Type B pancreatic cell (in vitro differentiated cells): Measurements from ENCODE around the gene GMCL1. TPM values are rescaled to one million over a fixed set of nuclear protein-coding genes. Genes with fewer than 3 reads are reported as not detected.
"Not testable (repeated sequence)": the region's sequence is repeated elsewhere in the genome, so short reads cannot be mapped to it uniquely, and the experiment has no call there.

Experiments
- DNase-seq: peaks from one replicate; pipeline ENCODE4 v3.0.0; 2021; ENCODE audit warnings: mixed read lengths; ENCODE audit not compliant: unreplicated experiment; ENCODE audit errors: extremely low spot score
- H3K27ac Mint-ChIP-seq: 2 replicates; pipeline ENCODE4 v1.8.0; 2021; ENCODE audit warnings: mild to moderate bottlenecking, mixed read lengths
- H3K27me3 Mint-ChIP-seq: 2 replicates; pipeline ENCODE4 v1.8.0; 2021; ENCODE audit warnings: mixed read lengths
- H3K36me3 Mint-ChIP-seq: 2 replicates; pipeline ENCODE4 v1.8.0; 2021; ENCODE audit warnings: mixed read lengths
- H3K4me1 Mint-ChIP-seq: one replicate; pipeline ENCODE4 v1.8.0; 2021; ENCODE audit warnings: mixed read lengths; ENCODE audit not compliant: unreplicated experiment
- H3K4me3 Mint-ChIP-seq: 2 replicates; pipeline ENCODE4 v1.8.0; 2021; ENCODE audit warnings: mild to moderate bottlenecking, mixed read lengths
- H3K9me3 Mint-ChIP-seq: 2 replicates; pipeline ENCODE4 v1.8.0; 2021; ENCODE audit warnings: mixed read lengths
- CTCF ChIP-seq: fragments of 200-600 bp; sonication (generic); conservative IDR thresholded peaks from 2 replicates; pipeline ENCODE4 v1.5.0; 2021; ENCODE audit warnings: antibody characterized with exemption, mild to moderate bottlenecking
- total RNA-seq: library from RNA; stranded (reverse); gene quantifications from 2 replicates; pipeline ENCODE4 v1.2.1, GENCODE V29; 2021; ENCODE audit warnings: low replicate concordance

The GMCL1 gene
- total RNA-seq, 1 donor from 2014 or later: 23.0 TPM

GRCh38 chr2:69801745-69802290 is 27.6 kb upstream of the GMCL1 start:
- Mint-ChIP-seq H3K4me3 (no peak overlapping the region), H3K9me3 (no peaks in the 10 kb centered on the region), H3K36me3 (peaks cover 17% of the 10 kb centered on the region), H3K4me1 (peaks cover 43% of the 10 kb centered on the region), H3K27ac (no peak overlapping the region), H3K27me3 (no peaks in the 10 kb centered on the region)
- no peak for DNase-seq
- no peak for TF ChIP-seq CTCF

DNA sequence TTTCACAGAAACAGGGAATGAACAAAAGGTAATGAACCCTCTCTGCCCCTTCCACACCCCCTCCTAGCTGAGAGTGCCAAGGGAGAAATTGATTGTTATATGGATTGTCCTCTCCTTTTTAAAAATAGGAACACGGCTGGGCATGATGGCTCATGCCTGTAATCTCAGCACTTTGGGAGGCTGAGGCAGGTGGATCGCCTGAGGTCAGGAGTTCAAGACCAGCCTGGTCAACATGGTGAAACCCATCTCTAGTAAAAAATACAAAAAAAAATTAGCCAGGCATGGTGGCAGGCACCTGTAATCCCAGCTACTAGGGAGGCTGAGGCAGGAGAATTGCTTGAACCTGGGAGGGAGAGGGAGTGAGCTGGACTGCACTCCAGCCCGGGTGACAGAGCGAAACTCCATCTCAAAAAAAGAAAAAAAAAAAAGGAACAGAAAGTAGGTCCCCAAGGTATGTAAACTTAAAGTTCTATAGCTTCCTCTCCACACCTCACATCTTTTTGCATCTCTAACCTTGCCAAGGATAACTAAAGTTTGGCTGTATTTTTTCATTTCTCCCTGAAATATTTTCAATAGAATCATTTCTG is 26.6 kb upstream of the GMCL1 start:
- H3K4me3 Mint-ChIP-seq, H3K27ac Mint-ChIP-seq, H3K9me3 Mint-ChIP-seq, H3K27me3 Mint-ChIP-seq, DNase-seq: not testable (repeated sequence)
- peaks cover 34% of the 10 kb centered on the region for H3K4me1 Mint-ChIP-seq
- peaks cover 17% of the 10 kb centered on the region for H3K36me3 Mint-ChIP-seq

- TF ChIP-seq CTCF: no peak
- no peak for DNase-seq
- H3K4me3 Mint-ChIP-seq: no peak overlapping the region
Measured at GRCh38 chr2:69804416-69804815, 25.0 kb upstream of the GMCL1 start.

DNA sequence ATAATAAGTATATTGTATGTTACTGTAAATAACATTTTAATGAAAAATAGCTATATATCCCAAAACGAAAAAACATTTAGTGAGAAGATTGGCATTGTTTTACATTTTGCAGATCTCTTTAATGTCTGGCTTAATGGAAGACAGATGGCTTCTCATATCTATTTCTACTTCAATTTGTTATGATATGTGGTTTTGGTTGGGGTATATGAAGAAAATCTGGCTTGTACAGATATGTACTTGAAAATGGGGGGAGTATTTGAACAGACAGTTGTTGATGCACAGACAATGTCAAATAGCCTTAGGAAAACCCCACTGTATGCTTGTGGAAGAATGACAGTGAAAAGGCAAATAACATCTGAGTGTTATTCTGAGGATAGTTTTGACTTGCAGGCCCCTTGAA is 23.6 kb upstream of the GMCL1 start:
- Mint-ChIP-seq H3K4me1 (peaks cover 8% of the 10 kb centered on the region), H3K9me3 (no peaks in the 10 kb centered on the region), H3K27me3 (no peaks in the 10 kb centered on the region), H3K36me3 (peaks cover 19% of the 10 kb centered on the region), H3K27ac (no peak overlapping the region), H3K4me3 (no peak overlapping the region)
- no peak for DNase-seq
- TF ChIP-seq CTCF: no peak

More at GRCh38 chr2:69804416-69804815, 25.0 kb upstream of the GMCL1 start:
- H3K27ac Mint-ChIP-seq: no peak overlapping the region
- H3K36me3 Mint-ChIP-seq: peaks cover 23% of the 10 kb centered on the region
- H3K4me1 Mint-ChIP-seq: peaks cover 19% of the 10 kb centered on the region
- H3K27me3 Mint-ChIP-seq: no peaks in the 10 kb centered on the region
- no peaks in the 10 kb centered on the region for H3K9me3 Mint-ChIP-seq

GRCh38 chr2:69807821-69808540 is 21.5 kb upstream of the GMCL1 start:
- Mint-ChIP-seq H3K27me3 (no peaks in the 10 kb centered on the region), H3K27ac (no peak overlapping the region)

More at GRCh38 chr2:69807821-69808540, 21.5 kb upstream of the GMCL1 start:
- no peak for DNase-seq
- Mint-ChIP-seq H3K4me1 (no peaks in the 10 kb centered on the region), H3K9me3 (no peaks in the 10 kb centered on the region), H3K4me3 (no peak overlapping the region), H3K36me3 (peaks cover 17% of the 10 kb centered on the region)
- no peak for TF ChIP-seq CTCF
